Mononuclear cell (primary cell): ENCODE measurements around the gene RNASEL. TPM values are rescaled to one million over a fixed set of nuclear protein-coding genes. Genes with fewer than 3 reads are reported as not detected.
"Not testable (repeated sequence)": the region's sequence is repeated elsewhere in the genome, so short reads cannot be mapped to it uniquely, and the experiment has no call there.

ENCODE experiments used
- H3K27me3 ChIP-seq: 2 replicates; pipeline ENCODE4 v1.6.0; 2011; ENCODE audit warnings: low read length, control low read depth; ENCODE audit not compliant: insufficient read depth
- H3K4me1 ChIP-seq: 2 replicates; pipeline ENCODE4 v1.5.1; 2011; ENCODE audit warnings: mild to moderate bottlenecking, low read length, control low read depth; ENCODE audit not compliant: insufficient read depth
- H3K4me3 ChIP-seq: 2 replicates; pipeline ENCODE4 v1.5.1; 2011; ENCODE audit warnings: mild to moderate bottlenecking, low read length, moderate library complexity
- H3K9me3 ChIP-seq: 2 replicates; pipeline ENCODE4 v1.5.1; 2011; ENCODE audit warnings: low read depth, mild to moderate bottlenecking, control low read depth, low read length
- total RNA-seq: library from RNA; depleted of rRNA; stranded (reverse); fragments of >200 nt; gene quantifications from one replicate; pipeline ENCODE4 v1.2.3, GENCODE V29; 2012

The RNASEL gene
- total RNA-seq, 1 donor, result 2.9 TPM

GRCh38 chr1:182567629-182568028 lies 21.4 kb downstream of the RNASEL start:
- Histone ChIP-seq H3K27me3 (no peaks in the 10 kb centered on the region), H3K4me3 (no peak overlapping the region), H3K9me3 (no peaks in the 10 kb centered on the region), H3K4me1 (peaks cover 6% of the 10 kb centered on the region)

- H3K9me3 ChIP-seq, result no peaks in the 10 kb centered on the region
- H3K27me3 ChIP-seq, result no peaks in the 10 kb centered on the region
- H3K4me3 ChIP-seq, result no peak overlapping the region
- H3K4me1 ChIP-seq, result peaks cover 6% of the 10 kb centered on the region
Measured at GRCh38 chr1:182565537-182565936, 23.5 kb downstream of the RNASEL start.

- H3K27me3 ChIP-seq, result no peaks in the 10 kb centered on the region
- no peak overlapping the region for H3K4me3 ChIP-seq
- no peaks in the 10 kb centered on the region for H3K9me3 ChIP-seq
- H3K4me1 ChIP-seq, result peaks cover 3% of the 10 kb centered on the region
Measured at GRCh38 chr1:182564406-182565004, 24.6 kb downstream of the RNASEL start.

GRCh38 chr1:182563095-182563494 lies 26.0 kb downstream of the RNASEL start:
- Histone ChIP-seq H3K4me3 (no peak overlapping the region), H3K9me3 (no peaks in the 10 kb centered on the region), H3K4me1 (no peaks in the 10 kb centered on the region), H3K27me3 (no peaks in the 10 kb centered on the region)

- Histone ChIP-seq H3K9me3 (no peaks in the 10 kb centered on the region), H3K4me3 (no peak overlapping the region), H3K4me1 (no peaks in the 10 kb centered on the region), H3K27me3 (no peaks in the 10 kb centered on the region)
Measured at GRCh38 chr1:182561456-182561855, 27.6 kb downstream of the RNASEL start.

- H3K27me3 ChIP-seq, result no peaks in the 10 kb centered on the region
- H3K4me1 ChIP-seq, result no peaks in the 10 kb centered on the region
- H3K4me3 ChIP-seq, result no peak overlapping the region
- no peaks in the 10 kb centered on the region for H3K9me3 ChIP-seq
Measured at GRCh38 chr1:182560392-182560984, 28.6 kb downstream of the RNASEL start.

- Histone ChIP-seq H3K27me3 (no peaks in the 10 kb centered on the region), H3K4me3 (no peak overlapping the region), H3K9me3 (no peaks in the 10 kb centered on the region), H3K4me1 (no peaks in the 10 kb centered on the region)
Measured at GRCh38 chr1:182556279-182556678, 32.8 kb downstream of the RNASEL start.

GRCh38 chr1:182555493-182555892 lies 33.6 kb downstream of the RNASEL start:
- Histone ChIP-seq H3K9me3 (no peaks in the 10 kb centered on the region), H3K4me3 (no peak overlapping the region), H3K27me3 (no peaks in the 10 kb centered on the region), H3K4me1 (no peaks in the 10 kb centered on the region)

- Histone ChIP-seq H3K9me3 (no peaks in the 10 kb centered on the region), H3K4me1 (no peaks in the 10 kb centered on the region), H3K4me3 (no peak overlapping the region), H3K27me3 (no peaks in the 10 kb centered on the region)
Measured at GRCh38 chr1:182552527-182552926, 36.5 kb downstream of the RNASEL start.

- H3K4me3 ChIP-seq, result no peak overlapping the region
- no peaks in the 10 kb centered on the region for H3K27me3 ChIP-seq
- H3K9me3 ChIP-seq, result no peaks in the 10 kb centered on the region
- H3K4me1 ChIP-seq, result no peaks in the 10 kb centered on the region
Measured at GRCh38 chr1:182549811-182550210, 39.2 kb downstream of the RNASEL start.

GRCh38 chr1:182549346-182549745 lies 39.7 kb downstream of the RNASEL start:
- Histone ChIP-seq H3K4me3 (no peak overlapping the region), H3K4me1 (no peaks in the 10 kb centered on the region), H3K9me3 (no peaks in the 10 kb centered on the region), H3K27me3 (no peaks in the 10 kb centered on the region)

- no peaks in the 10 kb centered on the region for H3K9me3 ChIP-seq
- no peak overlapping the region for H3K4me3 ChIP-seq
- no peaks in the 10 kb centered on the region for H3K4me1 ChIP-seq
- no peaks in the 10 kb centered on the region for H3K27me3 ChIP-seq
Measured at GRCh38 chr1:182533896-182534295, 55.2 kb downstream of the RNASEL start.

- H3K9me3 ChIP-seq, result peaks cover 29% of the 10 kb centered on the region
- H3K27me3 ChIP-seq, H3K4me1 ChIP-seq: not testable (repeated sequence)
Measured at GRCh38 chr1:182528206-182528605, 60.9 kb downstream of the RNASEL start.

GRCh38 chr1:182527680-182528079 lies 61.4 kb downstream of the RNASEL start:
- Histone ChIP-seq H3K4me1 (no peaks in the 10 kb centered on the region), H3K4me3 (no peak overlapping the region), H3K9me3 (peaks cover 29% of the 10 kb centered on the region), H3K27me3 (no peaks in the 10 kb centered on the region)

More at GRCh38 chr1:182528206-182528605, 60.9 kb downstream of the RNASEL start:
- not testable (repeated sequence) for H3K4me3 ChIP-seq

GRCh38 chr1:182525342-182525741 lies 63.7 kb downstream of the RNASEL start:
- H3K9me3 ChIP-seq, result peaks cover 29% of the 10 kb centered on the region

More at GRCh38 chr1:182525342-182525741, 63.7 kb downstream of the RNASEL start:
- H3K4me3 ChIP-seq, result no peak overlapping the region
- H3K27me3 ChIP-seq, result peaks cover 3% of the 10 kb centered on the region
- H3K4me1 ChIP-seq, result no peaks in the 10 kb centered on the region
